Stimulated activated CD4-positive, alpha-beta T cell treated with anti-CD3 and anti-CD28 coated beads, Interleukin-12 subunit alpha, Interleukin-12 subunit beta, amount 100 ng/mL, for 48 hours (primary cell): Measurements from ENCODE around the gene AP5Z1.

Experiments
- DNase-seq, 3 donors: peaks; one replicate each; pipeline ENCODE4 v3.0.0-alpha.2; 2020; ENCODE audit warnings: low read depth in 2 of 3, low spot score in 1 of 3

The AP5Z1 gene

DNA sequence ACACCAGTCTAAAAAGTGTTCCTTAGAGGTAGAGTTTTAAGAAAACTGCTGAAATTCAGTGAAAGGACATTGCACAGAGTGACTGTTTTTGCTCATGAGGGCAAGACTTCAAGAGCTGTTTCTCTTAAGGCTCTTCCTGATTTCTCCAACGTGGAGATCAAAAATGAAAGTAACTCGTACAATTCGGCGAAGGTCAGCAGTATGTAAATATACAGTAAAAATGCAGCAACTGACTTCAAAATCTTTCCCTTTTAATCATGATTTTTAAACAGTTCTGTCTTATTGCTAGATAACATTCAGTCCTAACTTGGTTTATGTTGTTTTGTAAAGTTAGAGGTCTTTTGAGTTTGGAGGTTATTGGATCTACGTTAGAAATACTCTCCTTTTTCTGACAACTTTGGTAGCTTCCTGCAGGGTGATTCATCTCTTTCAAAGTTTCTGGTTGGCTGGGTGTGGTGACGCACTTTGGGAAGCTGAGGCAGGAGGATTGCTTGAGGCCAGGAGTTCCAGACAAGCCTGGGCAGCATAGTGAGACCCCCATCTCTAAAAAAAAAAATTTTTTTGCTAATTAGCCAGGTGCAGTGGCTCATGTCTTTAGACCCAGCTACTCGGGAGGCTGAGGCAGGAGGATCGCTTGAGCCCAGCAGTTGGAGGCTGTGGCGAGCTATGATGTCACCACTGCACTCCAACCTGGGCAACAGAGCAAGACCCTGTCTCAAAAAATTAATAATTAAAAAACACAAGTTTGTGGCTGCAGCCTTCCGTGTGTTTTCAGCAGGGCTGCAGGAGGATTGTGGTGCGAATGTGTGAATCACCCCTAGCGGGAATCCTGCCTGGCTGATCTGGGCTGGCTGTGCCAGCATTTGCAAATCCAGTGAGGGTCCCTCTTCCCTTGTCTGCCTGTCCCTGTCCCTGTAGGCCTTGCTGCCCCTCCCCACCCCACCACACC, 29.2 kb upstream of the AP5Z1 start:
- DNase-seq: no peak

DNA sequence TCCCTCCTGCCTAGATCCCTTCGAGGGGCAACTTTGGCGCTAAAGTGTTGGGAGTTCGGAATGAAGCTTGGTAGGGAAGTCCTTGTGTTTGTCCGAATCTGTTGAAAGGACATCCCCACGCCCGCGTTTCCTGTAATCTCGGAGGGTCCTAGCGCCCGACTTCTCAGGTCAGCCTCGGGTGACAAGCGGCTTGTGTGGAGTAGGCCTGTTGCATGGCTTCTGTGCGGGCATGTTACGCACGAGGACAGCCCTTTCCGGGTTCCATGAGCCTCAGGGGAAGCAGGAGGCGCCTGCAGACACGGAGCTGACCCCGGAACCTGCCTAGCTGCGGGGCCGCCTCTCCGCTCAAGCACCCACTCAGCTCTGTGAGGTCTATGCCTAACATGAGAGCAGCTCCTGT, 28.4 kb upstream of the AP5Z1 start:
- DNase-seq: no peak

DNA sequence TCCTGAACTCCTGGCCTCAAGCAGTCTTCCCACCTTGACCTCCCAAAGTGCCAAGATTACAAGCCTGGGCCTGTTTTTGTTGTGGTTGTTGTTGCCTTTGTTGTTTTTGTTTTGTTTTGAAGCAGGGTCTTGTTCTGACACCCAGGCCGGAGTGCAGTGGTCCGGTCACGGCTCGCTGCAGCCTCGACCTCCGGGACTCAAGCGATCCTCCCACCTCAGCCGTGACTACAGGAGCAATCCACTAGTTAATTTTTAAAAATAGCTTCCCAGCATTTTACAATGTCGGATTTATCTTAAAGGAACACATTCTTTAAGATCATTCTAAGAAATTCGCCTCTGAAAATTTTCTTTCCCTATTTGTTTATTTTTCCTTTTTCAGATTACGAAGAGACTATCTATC, 27.7 kb upstream of the AP5Z1 start:
- DNase-seq: no peak

DNA sequence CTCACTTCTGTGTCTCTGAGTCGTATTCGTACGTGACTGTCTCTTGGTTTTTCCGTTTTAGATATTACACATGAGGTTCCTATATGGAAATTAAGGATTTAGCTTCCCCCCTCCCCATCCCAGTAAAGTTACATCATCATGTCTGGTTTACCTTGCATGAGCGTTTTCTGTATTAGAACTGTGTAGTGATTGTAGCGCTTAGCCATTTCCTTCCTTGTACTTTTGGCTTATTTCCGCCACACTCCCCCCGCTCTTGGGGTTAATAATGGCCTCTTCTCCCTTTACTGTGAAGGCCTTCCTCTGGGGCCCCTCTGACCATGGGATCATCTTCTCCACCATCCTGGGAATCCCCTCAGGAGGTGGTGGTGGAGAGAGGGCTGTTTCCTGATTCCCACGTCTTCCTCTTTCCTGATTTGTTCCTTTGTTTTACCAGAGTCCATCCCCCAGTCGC, 27.2 kb upstream of the AP5Z1 start:
- no peak for DNase-seq

DNA sequence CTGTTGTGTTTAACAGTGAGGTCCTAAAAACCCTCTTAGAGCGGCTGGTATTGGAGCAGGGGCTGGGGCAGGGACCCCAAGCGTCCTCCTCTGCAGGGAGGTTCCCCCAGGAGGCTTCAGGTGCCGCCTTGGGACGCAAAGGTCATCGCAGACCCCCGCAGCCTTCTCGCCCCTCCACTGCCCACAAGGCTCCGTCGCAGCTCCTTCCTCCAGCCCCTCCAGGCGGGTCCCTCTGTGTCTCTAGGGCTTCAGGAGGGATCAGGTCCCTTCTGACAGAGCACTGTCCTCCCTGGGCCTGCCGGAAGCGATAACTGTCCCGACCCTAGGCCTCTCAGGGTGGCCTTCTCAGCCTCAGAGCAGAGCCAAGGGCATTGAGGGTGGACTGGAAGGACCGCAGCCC, 26.1 kb upstream of the AP5Z1 start:
- DNase-seq: no peak

DNA sequence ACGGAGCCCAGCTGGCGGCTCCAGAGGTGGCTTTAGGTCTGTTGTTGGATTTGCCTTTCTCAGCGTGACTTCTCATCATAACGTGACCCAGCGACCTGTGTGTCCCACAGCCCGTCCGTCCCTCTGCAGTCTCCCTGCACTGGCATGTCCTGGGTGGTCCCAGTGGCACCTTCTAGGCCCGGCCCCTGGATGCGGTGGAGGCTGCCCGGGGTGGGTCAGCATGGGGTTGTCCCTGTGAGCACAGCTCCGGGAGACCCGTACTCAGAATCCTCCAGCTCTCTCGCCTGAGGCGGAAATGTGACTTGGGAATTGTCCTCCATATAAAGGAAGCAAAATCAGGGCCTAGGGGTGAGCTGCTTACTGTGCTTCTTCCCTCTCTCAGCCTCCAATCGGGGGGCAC, 25.6 kb upstream of the AP5Z1 start:
- DNase-seq: no peak

DNA sequence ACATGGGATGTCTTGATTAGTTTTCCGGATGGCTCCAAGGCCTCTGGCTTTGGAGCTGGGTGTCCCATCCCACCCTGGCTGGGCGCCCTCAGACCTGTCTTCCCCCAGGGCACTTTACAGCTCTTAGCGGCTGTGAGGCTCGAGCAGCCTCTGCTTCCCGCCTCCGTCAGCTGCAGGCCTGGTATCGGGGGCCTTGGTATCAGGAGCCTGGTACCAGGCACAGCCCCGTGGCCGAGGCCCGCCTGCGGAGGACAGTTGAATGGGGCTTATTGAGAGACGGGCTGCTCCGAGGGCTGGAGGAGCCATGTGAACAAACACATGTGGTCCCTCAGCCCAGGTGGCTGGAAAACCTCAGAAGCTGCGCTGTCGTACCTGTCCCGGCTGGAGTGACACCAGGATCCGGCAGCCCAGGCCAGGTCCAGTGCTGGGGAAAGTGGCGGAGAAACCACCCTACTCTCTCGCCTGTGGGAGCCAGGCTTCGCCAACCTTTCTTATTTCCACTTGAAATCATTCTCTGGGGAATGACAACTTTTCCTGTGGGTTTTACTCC, 23.9 kb upstream of the AP5Z1 start:
- DNase-seq: no peak

DNA sequence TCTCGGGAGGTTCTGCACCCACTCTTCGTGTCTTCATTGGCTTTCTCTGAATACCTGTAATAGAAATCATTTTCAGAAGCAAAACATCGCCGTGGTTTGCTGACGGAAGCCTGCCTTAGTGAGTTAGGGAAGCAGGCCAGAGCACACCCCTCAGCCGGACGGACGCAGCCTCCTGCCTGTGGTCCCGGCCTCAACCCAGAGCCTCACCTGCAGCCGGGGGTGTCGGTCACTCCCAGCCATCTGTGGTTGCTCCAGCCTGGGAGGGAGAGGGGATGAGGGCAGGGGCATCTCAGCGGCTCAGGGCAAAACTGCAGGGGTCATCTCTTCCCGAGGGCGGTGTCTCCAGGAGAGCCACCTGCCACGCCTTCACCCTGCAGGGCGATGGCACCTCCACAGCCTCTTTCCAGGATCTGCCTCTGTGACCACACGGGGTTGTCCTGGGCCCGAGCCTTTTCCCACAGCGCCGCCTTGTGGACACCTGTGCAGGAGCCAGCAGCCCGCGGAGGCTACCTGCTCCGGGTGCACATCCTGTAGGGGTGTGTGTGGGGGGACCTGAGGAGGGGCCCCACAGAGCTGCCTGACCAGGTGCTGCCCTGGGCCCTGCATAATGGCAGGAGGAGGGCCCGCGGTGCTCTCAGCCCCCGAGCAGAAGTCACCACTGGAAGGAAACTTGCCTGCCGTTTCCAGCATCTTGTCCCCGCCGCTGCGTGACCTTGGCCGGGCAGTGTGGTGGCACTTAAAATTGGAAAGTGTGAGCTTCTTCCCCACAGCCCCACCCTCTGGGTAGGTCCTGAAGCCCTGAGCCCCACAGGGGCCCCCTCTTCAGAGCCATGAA, 21.6 kb upstream of the AP5Z1 start:
- DNase-seq: peak; percentile 71 to 81 (median 75)

DNA sequence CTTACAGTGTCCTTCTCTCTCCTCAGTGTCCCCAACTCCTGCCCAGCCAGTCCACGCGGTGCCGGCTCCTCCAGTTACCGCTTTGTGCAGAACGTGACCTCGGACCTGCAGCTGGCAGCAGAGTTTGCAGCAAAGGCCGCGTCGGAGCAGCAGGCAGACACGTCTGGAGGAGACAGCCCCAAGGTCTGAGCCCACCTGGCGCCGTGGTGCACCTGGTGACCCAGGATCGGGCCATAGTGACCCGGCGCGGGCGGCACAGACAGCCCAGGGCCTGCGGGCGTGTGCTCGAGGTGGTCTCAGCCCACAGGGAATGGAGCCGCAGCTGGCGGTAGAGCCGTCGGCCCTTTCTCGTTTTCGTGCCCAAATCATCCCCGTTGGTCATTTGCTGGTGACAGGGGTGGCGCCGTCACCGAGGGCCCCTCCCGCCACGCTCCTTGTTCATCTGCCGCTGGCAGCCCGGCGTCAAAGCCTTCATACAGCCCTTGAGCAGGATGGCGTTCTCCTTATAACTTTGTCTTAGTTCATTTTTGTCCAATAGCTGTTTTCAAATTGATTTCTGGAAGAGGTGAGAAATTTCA, 20.9 kb upstream of the AP5Z1 start:
- DNase-seq: no peak

DNA sequence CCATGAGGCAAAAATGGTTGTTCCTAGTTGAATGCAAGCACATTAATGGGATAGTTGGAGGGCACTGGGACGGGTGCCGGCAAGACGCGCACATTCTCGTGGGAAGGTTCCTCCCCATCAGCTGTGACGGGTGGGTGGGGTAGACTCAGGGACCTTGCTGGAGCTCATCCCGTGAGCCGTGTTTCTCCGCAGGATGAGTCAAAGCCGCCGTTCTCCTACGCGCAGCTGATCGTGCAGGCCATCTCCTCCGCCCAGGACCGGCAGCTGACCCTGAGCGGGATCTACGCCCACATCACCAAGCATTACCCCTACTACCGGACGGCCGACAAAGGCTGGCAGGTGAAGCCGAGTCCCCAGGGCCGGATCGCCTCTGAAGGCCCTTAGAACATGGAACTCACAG, 20.4 kb upstream of the AP5Z1 start:
- DNase-seq: no peak

DNA sequence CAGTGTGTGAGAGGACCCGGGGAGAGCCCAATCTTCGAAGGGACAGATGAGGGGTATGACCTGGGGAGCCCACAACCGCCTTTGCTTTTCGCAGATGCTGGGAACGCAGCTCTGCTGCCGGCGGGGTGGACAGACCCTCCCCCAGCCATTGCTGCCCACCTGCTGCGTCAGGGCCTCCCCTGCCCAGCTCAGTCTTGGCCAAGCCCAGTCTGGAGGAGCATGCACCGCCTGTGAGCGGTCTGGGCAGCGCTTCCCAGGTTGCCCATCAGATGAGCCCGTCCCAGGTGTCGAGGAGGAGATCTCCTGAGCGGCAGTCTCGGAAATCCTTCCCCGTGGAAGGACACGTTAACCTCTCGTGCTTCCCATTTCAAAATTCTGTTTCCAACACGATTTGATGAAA, 17.3 kb upstream of the AP5Z1 start:
- DNase-seq: no peak

DNA sequence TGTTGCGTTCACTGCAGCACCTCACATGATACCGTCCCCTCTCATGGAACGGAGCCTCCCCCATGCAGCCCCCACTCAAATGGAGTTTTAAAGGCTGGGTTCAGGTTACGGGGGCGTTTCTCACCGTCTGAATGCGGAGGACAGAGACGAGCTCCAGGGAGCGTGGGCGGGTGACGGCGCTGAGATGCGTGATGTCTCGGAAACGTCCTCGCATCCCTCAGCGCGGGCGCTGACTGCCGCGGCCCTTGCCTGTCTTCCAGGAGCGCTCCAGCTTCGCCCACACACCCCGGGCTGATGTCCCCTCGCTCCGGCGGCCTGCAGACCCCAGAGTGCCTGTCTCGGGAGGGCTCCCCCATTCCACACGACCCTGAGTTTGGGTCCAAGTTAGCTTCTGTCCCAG, 16.6 kb upstream of the AP5Z1 start:
- no peak for DNase-seq

DNA sequence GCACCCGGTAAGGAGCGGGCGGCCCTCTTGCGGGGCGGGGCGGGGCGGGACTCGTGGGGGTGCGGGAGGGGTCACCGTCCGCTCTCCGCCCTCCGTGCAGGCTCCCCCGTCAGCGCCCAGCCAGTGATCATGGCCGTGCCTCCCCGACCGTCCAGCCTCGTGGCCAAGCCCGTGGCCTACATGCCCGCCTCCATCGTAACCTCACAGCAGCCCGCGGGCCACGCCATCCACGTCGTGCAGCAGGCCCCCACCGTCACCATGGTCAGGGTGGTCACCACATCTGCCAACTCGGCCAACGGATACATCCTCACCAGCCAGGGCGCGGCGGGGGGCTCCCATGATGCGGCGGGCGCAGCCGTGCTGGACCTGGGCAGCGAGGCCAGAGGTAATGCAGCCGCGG, 16.2 kb upstream of the AP5Z1 start:
- DNase-seq: no peak

DNA sequence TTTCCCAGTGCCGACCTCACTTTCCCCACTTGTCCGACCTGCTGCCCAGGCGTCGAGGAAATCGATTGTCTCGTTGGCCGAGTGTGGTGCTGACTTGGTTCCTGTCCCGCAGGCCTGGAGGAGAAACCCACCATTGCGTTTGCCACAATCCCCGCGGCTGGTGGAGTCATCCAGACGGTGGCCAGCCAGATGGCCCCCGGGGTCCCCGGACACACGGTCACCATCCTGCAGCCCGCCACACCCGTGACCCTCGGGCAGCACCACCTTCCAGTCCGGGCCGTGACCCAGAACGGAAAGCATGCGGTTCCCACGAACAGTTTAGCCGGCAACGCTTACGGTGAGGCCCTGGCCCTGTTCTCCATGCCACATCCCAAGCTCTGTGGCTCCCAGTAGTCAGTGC, 14.5 kb upstream of the AP5Z1 start:
- no peak for DNase-seq

DNA sequence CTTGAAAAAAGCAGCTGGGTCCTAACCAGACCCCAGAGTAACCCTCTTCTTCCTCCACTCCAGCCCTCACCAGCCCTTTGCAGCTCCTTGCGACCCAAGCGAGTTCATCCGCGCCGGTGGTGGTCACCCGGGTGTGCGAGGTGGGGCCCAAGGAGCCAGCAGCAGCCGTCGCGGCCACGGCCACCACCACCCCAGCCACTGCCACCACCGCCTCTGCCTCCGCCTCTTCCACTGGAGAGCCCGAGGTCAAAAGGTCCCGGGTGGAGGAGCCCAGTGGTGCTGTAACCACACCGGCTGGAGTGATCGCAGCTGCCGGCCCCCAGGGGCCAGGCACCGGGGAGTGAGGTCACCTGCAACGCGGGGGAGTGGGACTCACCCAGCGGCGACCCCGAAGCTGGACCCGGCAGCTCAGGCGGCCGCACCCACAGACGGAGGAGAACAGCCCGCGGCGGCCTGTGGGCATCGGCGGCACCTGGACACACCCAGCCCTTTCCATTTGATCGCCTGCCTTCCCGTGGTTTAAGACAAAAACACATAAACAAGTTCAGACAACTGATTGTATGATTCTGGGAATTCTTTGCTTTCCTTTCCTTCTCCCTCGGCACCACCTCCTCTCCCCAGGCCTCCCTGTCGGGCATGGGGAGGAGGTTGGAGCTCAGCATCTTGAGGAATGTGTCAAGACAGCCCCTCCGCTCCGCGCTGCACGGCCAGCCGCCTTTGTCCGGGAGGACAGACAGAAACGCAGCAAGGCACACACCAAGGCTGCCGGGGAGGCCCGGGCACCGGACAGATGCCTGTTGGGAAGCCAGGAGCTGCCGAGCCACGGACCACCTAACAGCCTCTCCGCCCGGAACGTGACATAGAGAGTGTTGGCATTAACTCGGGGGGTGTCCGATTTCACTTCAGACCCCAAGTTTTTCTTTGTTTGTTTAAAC, 13.0 kb upstream of the AP5Z1 start:
- DNase-seq: no peak

DNA sequence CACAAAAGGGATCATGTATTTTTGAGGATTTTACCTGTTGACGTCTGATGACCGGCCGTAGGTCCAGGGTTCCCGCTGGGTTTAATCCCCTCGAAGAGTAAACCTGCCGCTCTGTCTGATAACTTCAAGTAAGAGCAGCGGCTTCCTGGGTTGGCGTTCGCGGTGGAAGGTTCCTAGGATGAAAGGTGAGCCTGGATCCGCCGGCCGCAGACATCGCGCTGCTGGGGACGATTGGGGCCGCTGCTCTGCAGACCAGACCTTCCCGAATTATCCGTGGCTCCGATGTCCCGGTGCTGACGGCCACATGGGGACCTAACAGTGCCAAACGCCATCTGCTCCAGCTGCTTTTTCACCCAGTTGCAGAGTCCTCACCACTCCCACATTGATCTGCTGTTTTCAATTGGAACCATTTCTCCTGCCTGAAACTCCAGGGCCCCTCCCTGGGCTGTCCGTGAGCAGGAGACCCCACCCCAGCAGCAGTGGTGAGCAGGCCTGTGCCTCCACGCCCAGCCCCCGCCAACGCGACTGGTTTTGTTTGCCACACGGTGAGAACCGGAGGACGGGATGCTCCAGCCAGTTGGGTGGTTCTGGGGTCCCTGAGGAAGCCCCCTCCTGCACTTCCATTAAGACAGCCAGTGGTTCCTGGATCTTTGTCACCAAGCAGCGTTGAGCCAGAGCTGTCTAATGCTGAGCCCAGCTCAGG, 12.2 kb upstream of the AP5Z1 start:
- no peak for DNase-seq

DNA sequence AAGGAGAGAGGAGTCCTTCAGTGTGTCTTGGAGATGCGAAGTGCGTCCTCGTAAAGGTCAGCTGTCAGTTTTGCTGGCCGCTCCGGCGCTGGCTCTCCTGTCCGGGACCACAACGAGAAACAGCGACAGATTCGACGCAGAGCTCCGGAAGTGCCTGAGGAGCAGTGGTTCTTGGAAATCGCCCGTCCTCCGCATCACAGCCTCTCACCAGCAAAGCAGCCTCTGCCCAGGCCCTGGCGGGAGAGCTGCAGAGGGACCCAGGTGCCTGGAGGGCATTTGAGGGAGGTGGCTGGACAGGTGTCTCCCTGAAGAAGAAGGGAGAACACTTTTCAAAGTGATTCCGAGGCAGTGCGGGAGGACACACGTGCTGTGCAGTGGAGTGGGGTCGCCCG, 11.6 kb upstream of the AP5Z1 start:
- no peak for DNase-seq

DNA sequence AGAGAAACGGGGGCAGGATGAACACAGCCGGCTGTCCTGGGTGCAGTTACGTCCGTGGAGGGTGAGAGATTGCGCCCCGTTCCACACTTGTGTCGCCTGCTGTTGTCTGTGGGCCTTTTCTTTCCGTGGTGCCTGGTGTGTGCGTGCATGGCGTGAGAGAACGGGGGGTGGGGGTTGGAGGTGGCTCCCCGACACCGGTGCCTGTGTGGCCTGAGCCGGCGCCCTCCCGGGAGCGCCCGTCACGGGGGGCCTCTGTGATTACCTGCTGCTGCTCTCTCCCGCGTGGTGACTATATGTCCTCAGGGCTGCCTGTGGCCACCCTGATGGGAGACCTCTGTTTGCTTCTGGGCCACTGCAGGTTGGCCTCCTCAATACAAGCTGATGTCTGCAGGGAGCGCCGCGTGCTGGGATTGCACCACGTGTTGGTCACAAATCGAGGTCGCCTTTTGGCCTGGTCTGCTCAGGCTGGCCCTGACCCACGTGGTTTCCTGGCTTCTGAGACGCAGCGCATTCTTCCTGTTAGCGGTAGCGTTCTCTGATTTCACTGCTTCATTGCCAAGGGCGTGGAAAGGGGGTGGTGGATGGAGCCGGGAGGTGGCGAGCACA, 10.9 kb upstream of the AP5Z1 start:
- no peak for DNase-seq

DNA sequence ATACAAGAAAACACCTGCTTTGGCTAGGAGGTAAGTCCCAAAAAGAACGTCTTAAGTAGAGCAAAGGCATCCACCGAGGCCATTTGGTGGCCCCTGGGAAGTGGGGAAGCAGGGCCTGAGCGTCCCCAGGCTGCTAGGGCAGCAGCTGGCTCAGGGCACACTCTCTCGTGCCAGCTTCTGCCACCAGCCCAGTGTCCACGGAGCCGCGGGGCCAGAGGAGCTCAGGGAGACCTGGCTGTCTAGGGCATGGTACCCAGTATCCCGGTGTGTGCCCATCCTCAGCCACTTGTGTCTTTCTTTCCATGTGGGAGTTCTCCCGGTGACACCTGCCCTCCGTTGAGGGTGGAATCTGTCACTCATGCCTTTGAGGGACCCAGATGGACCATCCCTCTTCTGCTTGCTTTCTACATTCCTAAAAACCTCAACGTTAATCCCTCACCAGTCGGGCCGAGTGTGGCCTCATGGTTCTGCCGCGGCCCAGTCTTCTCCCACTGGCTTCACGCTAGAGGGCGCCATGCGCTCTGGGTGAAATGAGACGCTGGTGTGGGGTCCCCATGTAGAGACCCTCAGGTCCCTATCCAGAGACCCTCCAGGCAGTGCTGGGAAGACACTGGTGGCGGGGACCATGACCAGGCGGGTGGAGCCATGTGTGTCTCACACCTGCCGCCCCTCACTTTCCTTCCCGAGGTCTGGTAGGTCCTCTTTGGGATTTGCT, 9.5 kb upstream of the AP5Z1 start:
- DNase-seq: no peak
